CD4-positive, alpha-beta T cell treated with Interleukin-21 for 1 hour (primary cell): Measurements from ENCODE around the gene CTH.
"Not testable (repeated sequence)": the region's sequence is repeated elsewhere in the genome, so short reads cannot be mapped to it uniquely, and the experiment has no call there.

Experiments used
- DNase-seq: peaks from one replicate; pipeline ENCODE4 v3.0.0-alpha.2; 2020

The CTH gene

DNA sequence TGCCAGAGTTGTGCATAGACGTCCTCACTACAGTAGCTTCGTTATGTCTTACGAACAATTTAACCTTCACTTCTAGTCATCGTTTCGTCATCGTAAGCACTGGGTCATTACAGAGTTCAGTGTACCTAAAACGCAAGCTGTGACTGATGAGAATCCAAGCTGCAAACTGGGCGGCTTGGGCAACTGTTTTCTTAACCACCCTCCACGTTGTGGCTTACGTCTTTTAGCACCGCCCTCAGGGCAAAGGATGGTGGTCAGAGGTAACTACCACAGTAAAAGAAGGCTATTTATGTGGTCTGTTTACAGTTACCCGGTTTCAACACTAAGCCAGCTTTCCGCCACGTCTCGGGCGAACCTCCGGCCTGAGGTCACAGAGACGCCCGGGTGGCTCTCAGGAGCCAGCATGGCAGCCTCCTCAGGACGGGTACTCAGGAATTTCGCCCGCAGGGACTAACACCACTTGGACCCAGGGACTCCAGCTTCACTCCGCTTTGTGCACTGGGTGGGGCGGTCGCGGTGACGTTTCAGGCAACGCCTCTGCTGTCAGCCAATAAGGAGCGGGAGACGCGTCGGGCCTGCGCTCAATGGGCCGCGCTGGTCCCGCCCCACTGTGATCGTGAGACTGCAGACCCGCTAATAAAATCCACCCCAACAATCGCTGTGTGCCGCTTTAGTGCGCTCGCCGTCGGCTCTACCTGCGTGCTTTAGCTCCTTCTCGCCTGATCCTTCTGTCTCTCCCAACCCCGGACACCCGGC lies at the start of gene CTH:
CTH (plus strand) TSS at position 665 of the 756 bp plus-strand sequence. CDS start 148 bp downstream, outside the sequence.
- peak; percentile 93 for DNase-seq

DNA sequence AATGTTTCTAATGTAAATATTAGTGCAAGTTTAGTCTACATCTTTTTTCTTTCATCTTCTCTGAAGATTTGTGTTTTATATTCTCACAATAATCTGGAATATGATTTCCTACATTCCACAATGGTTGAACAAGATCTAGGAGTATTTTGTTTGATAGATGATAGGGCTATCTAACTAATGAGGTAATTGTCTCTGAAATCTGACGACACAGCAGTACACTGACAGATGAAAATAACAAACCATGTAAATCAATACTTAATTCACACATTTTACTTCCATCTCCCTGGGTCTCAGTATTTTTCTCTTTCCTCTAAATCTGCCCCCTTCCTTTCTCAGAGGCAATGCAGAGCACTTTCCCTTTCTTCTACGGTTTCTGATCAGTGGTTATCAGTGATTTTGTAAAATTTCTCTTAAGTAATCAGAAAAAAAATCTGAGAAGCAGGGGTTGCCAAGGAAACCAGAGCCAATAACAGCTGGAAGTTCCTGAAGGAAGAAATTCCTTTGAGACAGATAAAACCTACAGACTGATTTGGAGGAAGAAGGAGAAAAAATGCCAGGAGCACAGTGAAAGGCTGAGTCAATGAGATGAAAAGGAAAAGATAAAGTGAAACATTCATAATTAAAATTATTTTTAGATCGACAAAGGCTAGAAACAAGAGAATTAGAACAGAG lies 49.2 kb upstream of the CTH start:
- DNase-seq: no peak

DNA sequence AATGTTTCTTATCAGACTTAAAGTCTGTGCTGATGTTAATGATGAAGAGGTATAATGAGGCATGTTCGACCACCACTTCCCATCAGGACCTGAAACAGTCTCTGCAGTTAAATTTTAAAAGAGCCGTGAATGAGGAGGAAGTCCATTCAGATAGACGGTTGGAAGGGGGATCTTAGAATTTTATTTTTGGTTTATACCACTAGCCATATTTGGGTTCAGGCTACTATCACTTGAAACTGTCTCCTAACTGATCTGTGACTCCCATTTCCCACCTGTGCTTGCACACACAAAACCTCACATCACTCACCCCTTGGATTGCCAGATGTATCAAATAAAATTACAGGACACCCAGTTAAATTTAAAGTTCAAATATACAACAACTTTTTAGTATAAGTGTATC lies 46.6 kb upstream of the CTH start:
- DNase-seq: no peak

DNA sequence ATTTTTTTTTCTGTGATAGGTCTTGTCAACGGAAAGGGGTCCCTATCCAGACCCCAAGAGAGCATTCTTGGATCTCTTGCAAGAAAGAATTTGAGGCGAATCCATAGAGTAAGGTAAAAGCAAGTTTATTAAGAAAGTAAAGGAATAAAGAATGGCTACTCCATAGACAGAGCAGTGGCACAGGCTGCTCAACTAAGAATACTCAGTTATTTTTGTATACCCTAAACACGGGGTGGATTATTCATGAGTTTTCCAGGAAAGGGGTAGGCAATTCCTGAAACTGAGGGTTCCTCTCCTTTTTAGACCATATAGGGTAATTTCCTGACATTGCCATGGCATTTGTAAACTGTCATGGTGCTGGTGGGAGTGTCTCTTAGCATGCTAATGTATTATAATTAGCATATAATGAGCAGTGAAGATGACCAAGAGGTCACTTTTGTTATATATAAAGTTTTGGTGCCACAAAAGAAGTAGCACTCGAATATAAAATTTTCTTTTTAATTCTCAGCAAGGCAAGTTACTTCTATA lies 44.6 kb upstream of the CTH start:
- not testable (repeated sequence) for DNase-seq

DNA sequence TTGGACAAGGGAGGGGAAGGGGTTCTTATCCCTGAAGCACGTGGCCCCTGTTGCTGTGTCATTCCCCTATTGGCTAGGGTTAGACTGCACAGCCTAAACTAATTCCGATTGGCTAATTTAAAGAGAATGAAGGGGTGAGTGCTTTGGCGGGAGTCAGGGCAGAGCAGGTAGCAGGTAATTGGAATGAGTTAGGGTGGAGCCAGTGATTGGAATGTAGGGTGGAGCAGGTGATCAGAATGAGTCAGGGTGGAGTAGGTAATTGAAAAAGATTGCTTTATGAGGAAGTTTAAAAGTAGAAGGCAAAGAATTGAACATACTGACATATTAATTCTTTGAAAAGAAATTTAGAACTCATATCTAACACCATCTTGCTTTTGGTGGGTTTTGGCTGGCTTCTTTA lies 44.1 kb upstream of the CTH start:
- not testable (repeated sequence) for DNase-seq

DNA sequence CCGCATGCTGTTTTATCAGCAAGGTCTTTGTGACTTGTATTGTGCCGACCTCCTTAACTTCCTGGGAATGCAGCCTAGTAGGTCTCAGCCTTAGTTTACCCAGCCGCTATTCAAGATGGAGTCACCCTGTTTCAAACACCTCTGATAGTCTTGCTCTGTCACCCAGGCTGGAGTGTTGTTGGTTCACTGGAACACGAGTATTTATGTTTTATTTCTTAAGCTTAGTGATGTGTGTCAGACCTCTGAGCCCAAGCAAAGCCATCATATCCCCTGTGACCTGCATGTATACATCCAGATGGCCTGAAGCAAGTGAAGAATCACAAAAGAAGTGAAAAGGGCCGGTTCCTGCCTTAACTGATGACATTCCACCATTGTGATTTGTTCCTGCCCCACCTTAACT lies 43.7 kb upstream of the CTH start:
- DNase-seq: not testable (repeated sequence)

DNA sequence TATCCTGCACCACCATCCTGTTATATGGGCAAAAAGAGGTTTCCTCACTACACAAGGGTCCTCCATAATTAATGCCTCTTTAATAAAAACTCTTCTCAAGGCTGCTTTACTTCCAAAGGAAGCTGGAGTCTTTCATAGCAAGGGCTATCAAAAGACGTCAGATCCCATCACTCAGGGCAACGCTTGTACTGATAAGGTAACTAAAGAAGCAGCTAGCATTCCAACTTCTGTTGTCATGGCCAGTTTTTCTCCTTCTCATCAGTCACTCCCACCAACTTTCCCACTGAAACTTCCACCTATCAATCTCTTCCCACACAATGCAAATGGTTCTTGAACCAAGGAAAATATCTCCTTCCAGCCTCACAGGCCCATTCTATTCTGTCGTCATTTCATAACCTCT lies 39.5 kb upstream of the CTH start:
- DNase-seq: not testable (repeated sequence)

DNA sequence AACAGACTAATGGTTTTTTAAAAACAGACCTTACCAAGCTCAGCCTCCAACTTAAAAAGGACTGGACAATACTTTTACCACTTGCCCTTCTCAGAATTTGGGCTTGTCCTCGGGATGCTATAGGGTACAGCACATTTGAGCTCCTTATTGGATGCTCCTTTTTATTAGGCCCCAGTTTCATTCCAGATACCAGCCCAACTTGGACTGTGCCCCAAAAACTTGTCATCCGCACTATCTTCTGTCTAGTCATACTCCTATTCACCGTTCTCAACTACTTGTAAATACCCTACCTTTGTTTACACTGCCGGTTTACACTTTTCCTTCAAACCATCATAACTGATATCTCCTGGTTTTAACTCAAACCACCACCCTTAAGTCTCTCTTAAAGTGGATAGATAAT lies 38.6 kb upstream of the CTH start:
- no peak for DNase-seq

DNA sequence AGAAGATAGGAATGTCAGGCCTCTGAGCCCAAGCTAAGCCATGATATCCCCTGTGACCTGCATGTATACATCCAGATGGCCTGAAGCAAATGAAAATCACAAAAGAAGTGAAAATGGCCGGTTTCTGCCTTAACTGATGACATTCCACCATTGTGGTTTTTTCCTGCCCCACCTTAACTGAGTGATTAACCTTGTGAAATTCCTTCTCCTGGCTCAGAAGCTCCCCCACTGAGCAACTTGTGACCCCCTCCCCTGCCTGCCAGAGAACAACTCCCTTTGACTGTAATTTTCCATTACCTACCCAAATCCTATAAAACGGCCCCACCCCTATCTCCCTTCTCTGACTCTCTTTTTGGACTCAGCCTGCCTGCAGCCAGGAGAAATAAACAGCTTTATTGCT lies 37.5 kb upstream of the CTH start:
- not testable (repeated sequence) for DNase-seq

DNA sequence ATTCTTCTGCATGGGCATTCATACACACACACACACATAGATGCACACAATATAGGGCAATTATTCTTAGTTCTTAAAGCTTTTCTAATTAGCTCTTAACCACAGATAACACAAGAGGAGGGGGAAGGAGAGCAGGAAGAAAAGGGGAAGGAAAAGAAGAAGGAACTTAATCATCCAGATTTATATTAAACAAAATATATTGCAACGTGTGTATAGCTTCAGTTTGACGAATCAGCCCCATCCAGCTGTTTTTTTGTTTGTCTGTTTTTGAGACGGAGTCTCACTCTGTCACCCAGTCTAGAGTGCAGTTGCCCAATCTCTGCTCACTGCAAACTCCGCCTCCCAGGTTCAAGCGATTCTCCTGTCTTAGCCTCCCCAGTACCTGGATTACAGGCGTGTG lies 34.9 kb upstream of the CTH start:
- no peak for DNase-seq

DNA sequence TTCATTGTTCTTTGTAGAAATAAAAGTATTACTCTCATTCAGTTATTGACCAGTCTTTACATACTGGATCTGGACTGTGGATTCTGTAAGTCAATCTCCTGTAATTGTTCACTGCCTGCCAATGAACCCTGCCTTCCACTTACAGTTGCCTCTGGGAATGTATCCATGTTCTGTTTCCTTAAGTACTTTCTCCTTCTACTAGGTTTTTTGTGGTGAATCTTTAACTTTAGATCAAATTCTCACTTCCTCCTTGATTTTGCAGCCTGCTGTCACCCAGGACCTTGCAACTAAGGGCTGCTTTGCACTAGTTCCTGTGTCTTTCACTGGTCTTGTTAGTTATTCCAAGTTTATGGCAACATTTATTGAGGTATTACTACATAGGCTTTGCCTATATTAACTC lies 28.4 kb upstream of the CTH start:
- DNase-seq: no peak

DNA sequence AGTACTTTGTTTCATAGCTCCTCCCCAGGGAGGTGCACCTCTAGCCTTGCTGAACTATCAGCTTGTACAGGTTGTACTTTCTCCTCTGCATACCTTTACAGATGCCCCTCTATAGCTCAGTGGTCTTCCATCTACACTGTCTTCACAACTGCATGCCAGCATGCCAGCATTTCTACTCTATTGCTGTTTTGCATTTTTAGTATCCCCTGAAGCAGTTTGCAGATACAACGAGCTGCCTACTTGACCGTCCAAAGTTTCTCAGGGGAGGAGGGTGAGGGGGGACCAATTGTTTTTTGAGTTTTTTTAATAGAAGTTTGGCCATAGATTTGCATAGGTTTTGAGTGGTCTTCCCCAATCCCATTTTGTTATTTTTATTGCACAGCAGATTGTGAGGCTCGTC lies 27.6 kb upstream of the CTH start:
- no peak for DNase-seq

DNA sequence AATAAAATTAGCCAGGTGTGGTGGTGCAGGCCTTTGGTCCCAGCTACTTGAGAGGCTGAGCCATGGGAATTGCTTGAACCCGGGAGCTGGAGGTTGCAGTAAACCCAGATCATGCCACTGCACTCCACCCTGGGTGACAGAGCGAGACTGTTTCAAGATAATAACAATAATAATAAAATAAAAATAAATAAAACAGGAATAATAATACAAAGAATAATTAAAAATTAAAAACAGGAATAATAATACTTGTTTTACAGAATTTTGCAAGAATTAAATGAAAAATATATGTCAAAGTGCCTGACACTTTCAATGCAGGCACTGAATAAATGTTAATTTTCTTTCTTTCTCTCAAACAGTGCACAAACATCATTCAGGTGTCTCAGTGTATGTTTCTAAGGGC lies 26.5 kb upstream of the CTH start:
- DNase-seq: no peak

DNA sequence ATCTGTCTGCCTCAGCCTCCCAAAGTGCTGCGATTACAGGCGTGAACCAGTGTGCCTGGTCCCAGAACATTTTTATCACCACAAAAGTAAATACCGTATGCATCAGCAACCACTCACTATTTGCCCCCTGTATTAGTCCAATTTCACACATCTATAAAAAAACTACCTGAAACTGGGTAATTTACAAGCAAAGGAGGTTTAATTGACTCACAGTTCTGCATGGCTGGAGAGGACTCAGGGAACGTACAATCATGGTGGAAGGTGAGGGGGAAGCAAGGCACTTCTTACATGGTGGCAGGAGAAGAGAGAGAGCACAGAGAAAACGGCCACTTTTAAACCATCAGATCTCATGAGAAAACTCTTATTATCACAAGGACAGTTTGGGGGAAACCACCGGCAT lies 25.6 kb upstream of the CTH start:
- no peak for DNase-seq

DNA sequence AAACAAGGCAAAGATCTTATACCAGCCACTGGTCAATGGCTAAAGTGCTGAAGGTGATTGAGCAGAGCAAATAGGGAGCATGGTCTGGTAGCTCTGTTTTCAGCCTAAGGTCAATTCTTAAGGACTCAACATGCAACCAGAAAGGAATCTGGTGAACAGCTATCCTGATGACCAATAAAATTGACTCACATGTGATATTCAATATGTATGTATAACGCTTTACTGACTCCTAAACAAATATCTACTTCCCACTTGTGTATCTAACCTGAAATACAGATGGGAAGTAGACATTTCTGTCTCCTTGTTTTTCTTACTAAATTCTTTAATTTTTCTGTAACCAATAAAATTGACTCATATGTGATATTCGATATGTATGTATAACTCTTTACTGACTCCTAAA lies 24.9 kb upstream of the CTH start:
- no peak for DNase-seq

DNA sequence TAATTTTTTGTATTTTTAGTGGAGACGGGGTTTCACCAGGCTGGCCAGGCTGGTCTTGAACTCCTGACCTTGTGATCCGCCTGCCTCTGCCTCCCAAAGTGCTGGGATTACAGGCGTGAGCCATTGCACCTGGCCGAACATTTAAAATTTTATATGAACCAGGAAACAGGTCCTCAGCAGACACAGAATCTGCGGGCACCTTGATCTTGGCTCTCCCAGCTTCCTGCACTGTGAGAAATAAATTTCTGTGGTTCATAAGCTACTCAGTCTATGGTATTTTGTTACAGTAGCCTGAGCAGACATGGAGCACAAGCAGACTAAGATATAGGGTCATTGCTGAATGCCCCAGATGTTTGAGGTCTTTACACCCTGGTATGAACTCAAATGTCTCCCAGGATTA lies 23.6 kb upstream of the CTH start:
- DNase-seq: no peak

DNA sequence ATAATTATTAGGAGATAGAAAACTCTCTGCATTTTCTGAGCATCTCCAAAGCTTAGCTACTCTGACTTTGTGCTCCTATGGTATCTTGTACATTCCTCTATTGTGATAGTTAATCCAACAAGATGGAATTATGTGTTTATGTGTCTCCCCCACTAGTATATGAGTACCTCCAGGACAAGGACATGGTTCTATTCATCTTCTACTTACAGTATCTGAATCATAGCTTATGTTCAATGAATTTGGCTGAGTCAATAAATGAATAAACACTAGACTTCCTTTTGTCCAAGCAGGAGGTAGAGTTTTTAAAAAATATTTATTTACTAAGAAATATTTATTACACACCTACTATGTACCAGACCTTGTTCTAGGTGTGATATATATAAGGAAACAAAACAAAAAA lies 18.4 kb upstream of the CTH start:
- no peak for DNase-seq

DNA sequence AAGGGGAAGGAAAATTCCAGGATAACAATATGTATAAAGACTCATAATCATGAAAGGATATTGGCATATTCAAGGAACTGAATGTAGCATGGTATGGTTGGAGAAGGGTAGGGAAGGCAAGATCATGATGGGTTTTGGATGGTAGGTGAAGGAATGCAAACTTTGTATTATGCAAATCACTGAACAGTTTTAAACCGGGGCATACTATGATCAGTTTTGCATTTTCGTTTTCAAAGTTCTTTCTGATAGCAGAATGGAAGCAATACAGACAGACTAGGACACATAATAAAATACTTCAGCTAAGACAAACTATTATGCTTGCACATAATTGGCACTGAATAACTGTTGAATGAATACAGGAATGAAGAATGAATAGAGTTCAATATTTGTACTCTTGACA lies 14.5 kb upstream of the CTH start:
- no peak for DNase-seq

DNA sequence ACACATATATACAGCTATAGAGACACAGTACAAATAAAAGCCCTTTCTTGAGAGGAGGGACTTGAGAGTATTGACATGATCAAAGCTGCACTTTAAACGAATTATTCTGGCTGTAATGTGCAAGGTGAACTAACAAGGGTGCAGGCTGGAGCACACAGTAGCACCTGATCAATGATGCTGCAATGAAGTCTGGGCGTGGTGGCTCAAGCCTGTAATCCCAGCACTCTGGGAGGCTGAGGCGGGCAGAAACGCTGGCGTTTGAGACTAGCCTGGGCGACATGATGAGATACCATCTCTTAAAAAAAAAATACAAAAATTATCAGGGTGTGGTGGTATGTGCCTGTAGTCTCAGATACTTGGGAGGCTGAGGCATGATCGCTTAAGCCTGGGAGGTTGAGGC lies 14.1 kb upstream of the CTH start:
- no peak for DNase-seq

DNA sequence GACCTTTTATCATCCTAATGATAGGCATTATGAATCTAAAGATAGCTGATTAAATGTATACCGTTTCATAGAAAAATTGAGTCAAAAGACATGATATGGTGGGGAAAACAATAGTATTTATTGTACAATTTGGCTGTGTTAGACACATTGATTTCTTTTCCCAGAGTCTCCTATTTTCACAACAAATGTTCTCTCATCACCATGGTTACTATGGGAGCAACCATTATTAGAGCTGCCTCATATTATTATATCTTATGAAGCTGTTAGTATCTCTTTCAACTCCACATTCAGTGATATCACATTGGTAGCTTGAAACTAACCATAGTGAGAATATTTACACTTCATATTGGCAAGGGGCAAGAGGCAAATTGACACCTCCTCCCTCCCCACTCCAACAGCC lies 10.7 kb upstream of the CTH start:
- DNase-seq: no peak

DNA sequence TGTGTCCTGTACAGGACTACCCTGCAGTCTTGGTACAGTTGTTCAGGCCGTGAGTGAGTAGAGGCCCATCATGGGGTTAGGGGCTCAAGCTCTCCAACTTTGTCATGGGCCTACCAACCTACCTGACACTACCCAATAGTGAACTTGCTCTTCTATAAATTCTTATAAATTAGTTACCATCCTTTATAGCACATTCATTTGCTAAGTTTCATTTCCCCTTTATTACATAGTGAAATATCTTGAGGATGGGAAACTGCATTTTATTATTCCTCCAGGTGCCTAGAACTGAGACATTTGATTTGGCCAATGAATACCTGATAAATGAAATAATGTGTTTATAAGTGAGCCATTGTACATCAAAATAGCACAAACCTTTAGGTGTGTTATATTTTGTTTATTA lies 9.1 kb upstream of the CTH start:
- DNase-seq: no peak

DNA sequence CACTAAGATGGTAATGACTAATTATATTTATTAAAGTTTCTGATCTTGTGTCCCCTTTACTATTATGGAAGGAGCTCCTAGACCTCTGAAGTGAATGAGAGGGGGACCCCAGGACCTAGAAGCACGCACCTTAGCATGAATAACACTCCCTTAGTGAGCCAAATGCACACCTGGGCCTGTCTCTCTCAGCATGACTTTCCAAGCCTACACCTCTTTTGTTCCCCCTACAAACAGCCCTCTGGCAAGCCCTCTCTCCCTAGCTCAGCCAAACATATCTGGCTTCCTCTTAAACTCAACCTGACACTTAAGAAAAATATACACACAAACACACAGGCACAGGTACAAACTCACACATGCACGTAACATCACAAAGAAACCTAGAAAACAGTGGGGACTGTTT lies 7.3 kb upstream of the CTH start:
- no peak for DNase-seq

DNA sequence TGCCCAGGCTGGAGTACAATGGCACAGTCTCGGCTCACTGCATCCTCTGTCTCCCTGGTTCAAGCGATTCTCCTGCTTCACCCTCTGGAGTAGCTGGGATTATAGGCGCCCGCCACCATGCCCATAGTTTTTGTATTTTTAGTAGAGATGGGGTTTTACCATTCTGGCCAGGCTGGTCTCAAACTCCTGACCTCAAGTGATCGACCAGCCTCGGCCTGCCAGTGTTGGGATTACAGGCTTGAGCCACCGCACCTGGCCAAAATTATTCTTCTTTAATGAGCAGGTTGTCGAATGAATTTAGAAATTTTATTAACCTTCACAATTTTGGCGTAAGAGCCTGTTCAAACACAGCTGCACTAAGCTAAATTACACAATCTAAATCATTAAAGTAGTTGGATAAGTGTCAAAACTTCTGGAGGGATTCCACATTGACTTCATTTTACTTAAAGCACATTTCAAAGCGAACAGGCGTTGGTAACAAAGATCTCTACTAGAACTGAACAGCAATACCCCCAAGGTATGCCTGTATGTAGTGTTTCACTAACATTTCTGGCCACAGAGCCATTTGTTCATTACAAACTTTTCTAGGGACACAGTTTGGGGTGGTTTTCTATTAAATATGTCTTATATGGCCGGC lies 5.2 kb upstream of the CTH start:
- no peak for DNase-seq

DNA sequence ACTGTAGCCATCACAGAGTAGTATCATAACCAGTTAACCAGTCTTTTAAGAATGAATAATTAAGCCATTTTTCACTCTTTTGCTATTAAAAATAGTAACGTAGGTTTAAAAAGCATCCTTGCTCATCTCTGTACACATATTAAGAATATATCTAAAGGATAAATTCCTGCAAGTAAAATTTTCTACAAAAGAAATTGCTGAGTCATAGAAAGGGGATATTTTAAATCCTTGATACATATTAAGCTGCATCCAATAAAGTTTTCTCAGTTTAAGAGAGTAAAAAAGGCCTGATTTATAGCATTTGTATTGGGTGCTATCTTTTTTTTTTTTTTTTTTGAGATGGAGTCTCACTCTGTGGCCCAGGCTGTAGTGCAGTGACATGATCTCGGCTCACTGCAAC lies 1.9 kb upstream of the CTH start:
- no peak for DNase-seq
